Nephron (organoid): ENCODE results near the gene MYL7.
"Not testable (repeated sequence)": the region's sequence is repeated elsewhere in the genome, so short reads cannot be mapped to it uniquely, and the experiment has no call there.

Experiments
- H3K27ac Mint-ChIP-seq, 3 experiments: 2 replicates each; pipeline ENCODE4 v1.8.0; 2020; ENCODE audit warnings: mixed read lengths in 3 of 3, mild to moderate bottlenecking in 2 of 3, moderate library complexity in 1 of 3
- H3K27me3 Mint-ChIP-seq: 2 replicates; pipeline ENCODE4 v1.8.0; 2021; ENCODE audit warnings: low read depth, mild to moderate bottlenecking, moderate library complexity, mixed read lengths
- H3K36me3 Mint-ChIP-seq: 2 replicates; pipeline ENCODE4 v1.8.0; 2020; ENCODE audit warnings: low read depth, mixed read lengths
- H3K4me1 Mint-ChIP-seq: 2 replicates; pipeline ENCODE4 v1.8.0; 2020; ENCODE audit warnings: mixed read lengths
- H3K4me3 Mint-ChIP-seq, 3 experiments: 2 replicates each; pipeline ENCODE4 v1.8.0; 2020; ENCODE audit warnings: mild to moderate bottlenecking in 3 of 3, mixed read lengths in 3 of 3, moderate library complexity in 2 of 3
- H3K9me3 Mint-ChIP-seq: 2 replicates; pipeline ENCODE4 v1.8.0; 2020; ENCODE audit warnings: mixed read lengths
- TF ChIP-seq, protein P1 (sequence below), 3 experiments: fragments of 200-600 bp; sonication (generic); IDR thresholded peaks; one replicate each; pipeline ENCODE4 v1.5.0; 2021; ENCODE audit warnings: antibody characterized with exemption in 3 of 3; ENCODE audit not compliant: unreplicated experiment in 3 of 3

Gene MYL7

DNA sequence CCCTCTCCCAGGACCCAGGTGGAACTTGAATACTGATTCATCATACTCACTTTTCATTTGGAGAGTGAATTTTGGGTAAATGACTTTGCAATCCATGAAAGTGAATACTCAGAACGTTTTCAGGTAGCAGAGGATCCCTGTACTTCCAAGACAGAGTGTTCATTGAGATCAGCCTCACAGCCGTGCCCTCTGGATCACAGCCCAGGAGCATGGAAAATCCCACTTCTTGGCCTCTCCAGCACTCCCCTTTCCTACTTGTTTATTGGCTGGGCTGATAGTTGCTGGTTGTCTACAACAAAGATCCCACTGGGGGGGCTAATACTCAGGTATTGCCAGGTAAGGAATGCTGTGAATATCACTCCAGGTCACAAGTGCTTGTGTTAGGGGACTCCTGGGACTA lies 42.3 kb upstream of the MYL7 start:
- peaks cover 9% of the 10 kb centered on the region for H3K9me3 Mint-ChIP-seq
- H3K36me3 Mint-ChIP-seq, result peaks cover 5% of the 10 kb centered on the region
- no peak overlapping the region for H3K4me3 Mint-ChIP-seq
- H3K27me3 Mint-ChIP-seq, result peaks cover 12% of the 10 kb centered on the region
- TF ChIP-seq, protein P1, sequence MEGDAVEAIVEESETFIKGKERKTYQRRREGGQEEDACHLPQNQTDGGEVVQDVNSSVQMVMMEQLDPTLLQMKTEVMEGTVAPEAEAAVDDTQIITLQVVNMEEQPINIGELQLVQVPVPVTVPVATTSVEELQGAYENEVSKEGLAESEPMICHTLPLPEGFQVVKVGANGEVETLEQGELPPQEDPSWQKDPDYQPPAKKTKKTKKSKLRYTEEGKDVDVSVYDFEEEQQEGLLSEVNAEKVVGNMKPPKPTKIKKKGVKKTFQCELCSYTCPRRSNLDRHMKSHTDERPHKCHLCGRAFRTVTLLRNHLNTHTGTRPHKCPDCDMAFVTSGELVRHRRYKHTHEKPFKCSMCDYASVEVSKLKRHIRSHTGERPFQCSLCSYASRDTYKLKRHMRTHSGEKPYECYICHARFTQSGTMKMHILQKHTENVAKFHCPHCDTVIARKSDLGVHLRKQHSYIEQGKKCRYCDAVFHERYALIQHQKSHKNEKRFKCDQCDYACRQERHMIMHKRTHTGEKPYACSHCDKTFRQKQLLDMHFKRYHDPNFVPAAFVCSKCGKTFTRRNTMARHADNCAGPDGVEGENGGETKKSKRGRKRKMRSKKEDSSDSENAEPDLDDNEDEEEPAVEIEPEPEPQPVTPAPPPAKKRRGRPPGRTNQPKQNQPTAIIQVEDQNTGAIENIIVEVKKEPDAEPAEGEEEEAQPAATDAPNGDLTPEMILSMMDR (IDR thresholded peaks at IDR 0.05; ENCODE audit: unreplicated experiment in 3 of 3), result no peak
- peaks cover 23% of the 10 kb centered on the region for H3K4me1 Mint-ChIP-seq
- no peak overlapping the region for H3K27ac Mint-ChIP-seq

DNA sequence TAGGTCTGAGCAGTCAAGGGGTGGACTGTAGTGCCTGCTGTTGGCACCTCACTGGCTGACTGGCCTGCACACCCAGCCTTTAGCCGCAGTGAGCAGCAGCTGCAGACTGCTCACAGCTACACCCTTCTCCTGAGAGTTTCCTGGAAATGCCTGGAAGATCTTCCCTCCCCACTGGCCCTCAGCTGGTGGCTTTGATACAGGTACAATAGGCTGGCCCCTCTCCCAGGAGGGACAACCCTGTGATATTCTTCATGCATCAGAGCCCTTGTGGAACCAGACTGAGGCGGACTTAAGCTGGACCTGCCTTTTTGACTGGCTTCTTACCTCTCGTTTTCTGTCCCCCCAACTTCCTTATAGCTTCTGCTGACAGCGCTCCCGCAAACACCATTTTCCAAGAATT lies 41.7 kb upstream of the MYL7 start:
- H3K27me3 Mint-ChIP-seq, result peaks cover 12% of the 10 kb centered on the region

DNA sequence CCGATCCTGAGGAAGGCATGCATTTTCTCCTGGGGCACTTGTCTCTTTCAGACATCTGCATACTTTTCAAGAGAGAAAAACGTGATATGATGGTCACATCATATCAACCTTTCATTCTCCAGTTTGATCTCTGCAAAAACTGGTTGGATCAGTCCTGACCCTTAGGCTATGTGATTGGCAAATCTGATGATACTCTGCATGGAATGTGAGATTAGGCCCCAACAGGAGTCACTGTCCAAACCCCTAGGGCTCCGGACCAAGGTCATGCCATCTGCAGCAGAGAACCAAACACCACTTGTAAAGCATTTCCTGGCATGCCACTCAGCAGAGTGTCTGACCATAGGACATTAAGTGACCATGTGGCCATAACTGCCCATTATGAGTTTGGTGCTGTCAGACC lies 39.5 kb upstream of the MYL7 start:
- Mint-ChIP-seq H3K36me3 (peaks cover 5% of the 10 kb centered on the region), H3K4me3 (no peak overlapping the region), H3K27ac (no peak overlapping the region), H3K27me3 (peaks cover 21% of the 10 kb centered on the region), H3K9me3 (peaks cover 9% of the 10 kb centered on the region), H3K4me1 (peaks cover 16% of the 10 kb centered on the region)
- TF ChIP-seq, protein P1 (IDR thresholded peaks at IDR 0.05; ENCODE audit: unreplicated experiment in 3 of 3), result no peak

More for the DNA sequence above, 41.7 kb upstream of the MYL7 start:
- Mint-ChIP-seq H3K4me1 (peaks cover 17% of the 10 kb centered on the region), H3K27ac (no peak overlapping the region), H3K36me3 (peaks cover 5% of the 10 kb centered on the region), H3K9me3 (peaks cover 9% of the 10 kb centered on the region), H3K4me3 (no peak overlapping the region)
- TF ChIP-seq, protein P1 (IDR thresholded peaks at IDR 0.05; ENCODE audit: unreplicated experiment in 3 of 3), result no peak

DNA sequence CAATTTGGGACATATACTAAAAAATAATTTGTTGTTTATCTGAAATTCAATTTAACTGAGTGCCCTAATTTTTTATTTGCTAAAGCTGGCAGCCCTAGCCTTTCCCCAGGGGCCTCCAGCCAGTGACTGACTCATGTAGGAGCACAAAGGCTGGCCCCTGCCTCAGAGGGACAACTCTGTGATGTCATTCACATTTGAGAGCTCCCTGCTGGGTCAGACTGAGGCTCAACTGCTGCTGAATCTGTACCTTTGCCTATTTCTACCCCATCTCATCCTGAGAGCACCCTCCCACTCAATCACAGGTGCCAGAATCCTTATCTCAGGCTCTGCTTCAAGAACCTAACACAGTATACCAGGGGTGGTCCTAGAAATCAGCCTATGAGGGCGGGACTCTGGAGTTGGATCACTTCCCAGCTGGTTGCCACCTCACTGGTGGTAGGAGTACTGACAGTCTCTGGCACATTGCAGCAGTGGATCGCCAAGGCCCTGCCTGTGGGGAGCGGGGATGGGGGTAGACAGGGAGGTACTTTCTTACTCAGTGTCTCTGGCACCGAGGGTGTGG lies 36.5 kb upstream of the MYL7 start:
- Mint-ChIP-seq H3K4me1 (no peaks in the 10 kb centered on the region), H3K36me3 (peaks cover 5% of the 10 kb centered on the region), H3K4me3 (no peak overlapping the region)

DNA sequence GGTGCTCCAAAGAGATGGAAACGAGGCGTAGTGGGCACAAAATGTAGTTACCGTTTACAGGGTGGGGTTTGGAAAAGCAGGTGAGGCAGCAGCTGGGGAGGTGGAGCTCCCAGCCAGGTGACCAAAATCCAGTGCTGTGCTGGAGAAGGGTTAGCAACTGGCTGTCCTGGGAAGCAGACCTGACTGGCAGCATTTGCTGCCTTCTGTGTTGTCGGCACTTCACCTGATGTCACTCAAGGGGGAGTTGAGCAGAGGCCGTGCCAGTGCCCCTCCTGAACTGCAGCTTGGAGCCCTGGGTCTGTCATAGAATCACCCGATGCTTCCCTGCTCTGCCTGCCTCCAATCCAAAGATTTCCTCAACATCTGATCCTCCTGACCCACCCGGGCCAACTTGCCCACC lies 35.4 kb upstream of the MYL7 start:
- Mint-ChIP-seq H3K27ac (no peak overlapping the region), H3K9me3 (no peaks in the 10 kb centered on the region), H3K4me1 (no peaks in the 10 kb centered on the region), H3K27me3 (peaks cover 32% of the 10 kb centered on the region), H3K36me3 (peaks cover 5% of the 10 kb centered on the region), H3K4me3 (no peak overlapping the region)
- TF ChIP-seq, protein P1 (IDR thresholded peaks at IDR 0.05; ENCODE audit: unreplicated experiment in 3 of 3), result no peak

More for the DNA sequence above, 36.5 kb upstream of the MYL7 start:
- TF ChIP-seq, protein P1 (IDR thresholded peaks at IDR 0.05; ENCODE audit: unreplicated experiment in 3 of 3), result no peak
- Mint-ChIP-seq H3K27me3 (peaks cover 28% of the 10 kb centered on the region), H3K27ac (no peak overlapping the region), H3K9me3 (peaks cover 5% of the 10 kb centered on the region)

DNA sequence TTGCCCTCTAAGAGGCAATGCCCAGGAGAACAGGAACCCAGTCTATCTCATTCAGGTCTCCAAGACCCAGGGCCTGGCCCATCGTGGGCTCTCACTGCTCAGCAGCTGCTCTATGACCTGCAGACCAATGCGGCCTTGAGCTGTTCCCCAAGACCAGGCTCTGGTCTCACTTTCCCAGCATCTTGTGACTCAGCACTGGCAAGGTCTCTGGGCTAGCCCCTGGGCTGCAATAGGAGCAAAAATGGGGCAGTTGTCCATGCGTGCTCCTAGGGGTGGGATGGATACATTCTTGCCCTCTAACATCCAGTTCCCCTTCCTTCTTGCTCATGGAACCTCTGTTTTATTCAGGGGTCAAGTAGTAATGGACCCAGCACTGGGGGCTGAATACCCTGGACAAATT lies 34.6 kb upstream of the MYL7 start:
- Mint-ChIP-seq H3K27me3 (peaks cover 34% of the 10 kb centered on the region), H3K4me1 (no peaks in the 10 kb centered on the region), H3K9me3 (peaks cover 2% of the 10 kb centered on the region), H3K27ac (no peak overlapping the region), H3K4me3 (no peak overlapping the region), H3K36me3 (no peaks in the 10 kb centered on the region)
- TF ChIP-seq, protein P1 (IDR thresholded peaks at IDR 0.05; ENCODE audit: unreplicated experiment in 3 of 3), result no peak

DNA sequence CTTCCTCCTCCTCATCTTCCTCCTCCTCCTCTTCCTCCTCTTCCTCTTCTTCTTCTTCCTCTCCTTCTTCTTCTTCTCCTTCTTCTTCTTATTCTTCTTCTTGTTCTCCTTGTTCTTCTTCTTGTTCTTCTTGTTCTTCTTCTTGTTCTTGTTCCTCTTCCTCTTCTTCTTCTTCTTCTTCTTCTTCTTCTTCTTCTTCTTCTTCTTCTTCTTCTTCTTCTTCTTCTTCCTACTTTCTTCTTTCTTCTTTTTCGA lies 33.5 kb upstream of the MYL7 start:
- H3K4me3 Mint-ChIP-seq, H3K9me3 Mint-ChIP-seq, H3K4me1 Mint-ChIP-seq, H3K36me3 Mint-ChIP-seq, H3K27ac Mint-ChIP-seq: not testable (repeated sequence)
- H3K27me3 Mint-ChIP-seq, result peaks cover 35% of the 10 kb centered on the region
